Fibroblast of the aortic adventitia (primary cell): ENCODE measurements around the gene ZNF469. TPM values are rescaled to one million over a fixed set of nuclear protein-coding genes. Genes with fewer than 3 reads are reported as not detected.

Source experiments
- DNase-seq: peaks from one replicate; pipeline ENCODE4 v3.0.0-alpha.2; 2010; ENCODE audit warnings: low read depth
- H3K4me3 ChIP-seq: 2 replicates; pipeline ENCODE4 v1.5.1; 2011; ENCODE audit warnings: low read depth, mild to moderate bottlenecking, control low read depth, low read length, moderate library complexity
- total RNA-seq: library from RNA; depleted of rRNA; stranded (reverse); fragments of >200 nt; gene quantifications from 2 replicates; pipeline ENCODE4 v1.2.3, GENCODE V29; 2012; ENCODE audit warnings: low replicate concordance
- TF ChIP-seq, protein P1 (sequence below): IDR thresholded peaks from 2 replicates; pipeline ENCODE4 v1.5.1; 2011; ENCODE audit warnings: mild to moderate bottlenecking, low read length, control low read depth, inconsistent platforms; ENCODE audit not compliant: insufficient read depth

Gene ZNF469
- total RNA-seq, 1 donor, result 7.0 TPM

DNA sequence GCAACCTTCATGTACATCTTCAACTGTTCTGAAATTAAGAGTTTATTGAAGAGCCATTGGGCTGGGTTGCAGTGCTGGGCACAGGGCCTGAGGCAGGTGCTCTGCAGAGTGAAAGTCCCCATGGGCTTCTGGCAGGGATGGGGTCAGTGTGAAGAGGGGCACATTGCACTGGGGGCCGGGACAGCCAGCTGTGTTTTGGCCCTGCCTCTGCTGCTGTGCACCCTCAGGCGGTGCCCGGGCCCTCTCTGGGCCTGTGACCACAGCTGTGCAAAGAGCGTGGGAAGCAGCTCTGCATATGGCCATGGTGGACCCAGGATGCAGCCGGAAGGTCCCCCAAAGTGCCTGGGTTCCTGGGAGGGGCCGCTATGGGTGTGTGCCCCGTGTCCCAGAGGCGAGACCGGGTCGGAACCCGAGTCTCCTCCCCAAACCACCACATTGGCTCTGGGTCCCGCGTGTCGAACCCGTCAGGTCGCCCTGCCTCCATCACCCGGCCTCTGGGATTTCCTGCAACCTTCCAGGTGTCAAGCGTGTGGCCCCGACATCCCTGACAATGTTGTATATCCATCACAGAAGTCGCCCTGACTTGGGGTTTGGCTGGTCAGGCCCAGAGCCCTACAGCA, 38.2 kb upstream of the ZNF469 start:
- TF ChIP-seq, protein P1, sequence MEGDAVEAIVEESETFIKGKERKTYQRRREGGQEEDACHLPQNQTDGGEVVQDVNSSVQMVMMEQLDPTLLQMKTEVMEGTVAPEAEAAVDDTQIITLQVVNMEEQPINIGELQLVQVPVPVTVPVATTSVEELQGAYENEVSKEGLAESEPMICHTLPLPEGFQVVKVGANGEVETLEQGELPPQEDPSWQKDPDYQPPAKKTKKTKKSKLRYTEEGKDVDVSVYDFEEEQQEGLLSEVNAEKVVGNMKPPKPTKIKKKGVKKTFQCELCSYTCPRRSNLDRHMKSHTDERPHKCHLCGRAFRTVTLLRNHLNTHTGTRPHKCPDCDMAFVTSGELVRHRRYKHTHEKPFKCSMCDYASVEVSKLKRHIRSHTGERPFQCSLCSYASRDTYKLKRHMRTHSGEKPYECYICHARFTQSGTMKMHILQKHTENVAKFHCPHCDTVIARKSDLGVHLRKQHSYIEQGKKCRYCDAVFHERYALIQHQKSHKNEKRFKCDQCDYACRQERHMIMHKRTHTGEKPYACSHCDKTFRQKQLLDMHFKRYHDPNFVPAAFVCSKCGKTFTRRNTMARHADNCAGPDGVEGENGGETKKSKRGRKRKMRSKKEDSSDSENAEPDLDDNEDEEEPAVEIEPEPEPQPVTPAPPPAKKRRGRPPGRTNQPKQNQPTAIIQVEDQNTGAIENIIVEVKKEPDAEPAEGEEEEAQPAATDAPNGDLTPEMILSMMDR, result no peak
- no peak overlapping the region for H3K4me3 ChIP-seq
- no peak for DNase-seq

DNA sequence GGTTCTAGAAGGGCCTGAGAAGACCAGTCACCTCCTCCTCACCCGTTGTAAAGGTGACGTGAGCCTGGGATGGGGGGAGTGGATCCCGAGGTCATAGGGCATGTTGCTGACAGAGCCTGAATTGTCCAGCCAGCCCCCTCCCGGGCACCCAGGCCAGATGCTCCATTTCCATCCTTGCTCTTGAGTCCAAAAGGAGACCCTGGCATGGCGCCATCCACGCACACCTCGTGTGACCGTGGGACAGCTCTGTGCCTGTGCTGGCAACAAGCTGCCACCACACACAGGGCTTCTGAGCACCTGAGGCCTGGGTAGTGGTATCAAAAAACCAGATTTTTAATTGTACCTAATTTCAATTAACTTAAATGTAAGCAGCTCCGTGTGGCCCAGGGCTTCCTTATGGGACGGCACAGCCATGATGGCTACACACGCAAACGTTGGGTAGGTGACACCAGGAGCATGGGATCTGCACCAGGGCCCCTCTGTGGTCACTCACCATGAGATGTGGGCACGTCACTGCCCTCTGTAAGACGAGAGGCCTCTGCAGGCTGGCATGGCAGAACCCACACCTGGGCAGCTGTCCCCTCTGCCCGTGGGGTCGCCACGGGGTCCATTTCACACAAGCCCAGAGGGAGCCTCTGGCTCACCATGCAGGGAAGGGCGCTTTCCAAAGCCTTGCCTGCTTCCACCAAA, 37.6 kb upstream of the ZNF469 start:
- no peak overlapping the region for H3K4me3 ChIP-seq
- DNase-seq, result no peak
- TF ChIP-seq, protein P1, result no peak

DNA sequence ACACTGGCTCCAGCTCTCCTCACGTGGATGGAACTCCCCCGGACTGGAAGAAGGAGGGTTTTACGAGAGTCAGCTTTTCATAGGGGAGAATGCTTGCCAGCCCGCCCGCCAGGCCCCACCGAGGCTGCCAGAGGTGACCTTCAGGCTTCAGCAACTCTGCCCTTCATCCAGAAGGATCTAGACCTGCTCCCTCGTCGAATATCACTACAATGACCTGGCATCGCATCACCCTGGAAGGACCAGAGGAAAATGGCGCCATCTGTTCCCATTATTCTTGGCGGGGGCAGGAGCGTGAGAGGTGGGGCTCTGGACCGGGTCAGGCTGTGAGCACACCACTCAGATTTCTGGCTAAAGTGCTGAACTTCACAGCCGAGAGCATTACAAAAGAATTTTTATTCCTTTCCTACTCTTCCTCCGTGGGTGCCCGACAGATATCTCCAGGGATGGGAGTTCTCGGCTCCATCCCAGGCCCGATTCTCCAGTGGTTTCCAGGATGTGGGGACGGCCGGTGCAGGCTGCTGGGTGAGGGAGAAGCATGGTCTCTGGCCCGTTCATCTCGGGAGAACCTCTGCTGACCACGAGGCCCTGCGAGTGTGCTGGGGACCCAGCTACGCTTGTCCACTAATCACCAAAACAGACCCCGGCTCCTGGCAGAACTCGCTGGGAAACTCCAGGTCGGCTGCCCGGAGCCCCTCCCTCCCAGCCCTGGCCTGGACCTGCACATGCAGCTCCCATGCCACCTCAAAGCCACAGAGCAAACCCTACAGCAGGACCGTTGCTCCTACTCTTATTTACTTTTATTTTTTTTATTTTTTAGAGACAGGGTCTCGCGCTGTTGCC, 36.8 kb upstream of the ZNF469 start:
- DNase-seq, result no peak
- no peak overlapping the region for H3K4me3 ChIP-seq
- TF ChIP-seq, protein P1, result no peak

DNA sequence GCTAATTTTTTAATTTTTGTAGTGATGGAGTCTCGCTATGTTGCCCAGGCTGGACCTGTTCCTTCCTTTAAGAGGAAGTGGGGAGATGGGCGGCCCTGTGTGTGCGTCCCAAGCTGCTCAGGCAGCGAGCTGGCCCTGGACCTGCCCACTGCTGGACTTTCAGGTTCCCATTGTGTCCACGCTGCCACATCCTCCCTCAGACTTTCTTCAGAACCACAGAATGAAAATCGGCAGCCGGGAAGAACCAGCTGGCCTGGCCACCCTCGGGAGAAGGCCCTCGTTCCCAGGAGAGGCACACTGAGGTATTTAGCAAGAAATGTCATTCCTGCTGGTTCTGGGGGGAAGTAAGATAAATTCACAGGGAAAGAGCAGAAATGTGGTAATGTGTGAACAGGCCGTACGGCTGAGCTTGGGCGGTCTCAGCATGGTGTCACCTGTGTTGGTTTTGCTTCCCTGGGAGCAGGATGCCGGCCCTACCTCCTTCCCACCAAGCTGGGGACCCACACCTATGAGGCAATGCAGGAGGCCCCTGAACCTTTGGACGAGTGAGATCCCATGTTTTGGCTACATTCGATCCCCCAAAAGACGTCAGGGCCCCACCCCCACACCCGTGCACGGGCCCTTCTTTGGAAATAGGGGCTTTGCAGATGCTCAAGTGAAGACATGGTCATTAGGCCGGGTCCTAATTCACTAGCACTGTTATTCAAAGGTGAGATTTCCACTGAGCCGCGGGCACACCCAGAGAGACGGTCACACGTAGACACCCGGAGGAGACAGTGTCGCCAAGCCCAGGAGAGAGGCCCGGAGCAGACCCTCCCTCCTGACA, 35.9 kb upstream of the ZNF469 start:
- DNase-seq, result no peak

DNA sequence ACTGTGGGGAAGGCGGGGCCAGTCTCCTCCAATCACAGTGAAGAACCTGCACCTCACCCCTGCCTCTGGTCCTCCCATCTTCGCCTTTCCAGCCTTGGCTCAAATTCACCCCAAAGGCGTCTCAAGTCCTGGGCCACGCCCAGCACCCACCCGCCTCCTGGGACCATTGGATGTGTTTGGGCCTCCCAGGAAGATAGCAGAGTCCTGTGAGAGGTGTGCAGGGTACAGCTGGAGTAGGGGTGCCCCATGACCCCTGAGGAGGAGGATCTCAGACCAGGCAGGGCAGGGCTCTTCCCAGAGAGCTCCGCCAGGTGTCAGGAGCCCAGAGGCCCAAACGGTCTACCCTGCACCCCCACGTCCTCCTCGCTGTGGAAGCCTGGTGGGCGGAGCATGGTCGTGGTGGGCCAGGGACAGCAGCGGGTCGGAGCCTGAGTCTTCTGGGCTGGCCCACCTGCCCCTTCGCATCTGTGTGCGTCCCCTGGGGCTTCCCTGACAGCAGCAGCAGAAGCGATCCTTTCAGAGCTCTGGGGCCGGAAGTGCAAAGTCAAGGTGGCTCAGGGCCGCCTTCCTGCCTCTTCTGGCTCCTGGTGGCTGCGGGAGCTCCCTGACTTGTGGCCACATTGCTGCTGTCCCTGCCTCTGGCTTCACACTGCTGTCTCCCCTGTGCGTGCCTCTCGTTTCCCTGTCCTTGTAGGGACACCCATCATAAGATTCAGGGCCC, 34.9 kb upstream of the ZNF469 start:
- TF ChIP-seq, protein P1, result no peak
- DNase-seq, result no peak
- no peak overlapping the region for H3K4me3 ChIP-seq

More for the DNA sequence above, 35.9 kb upstream of the ZNF469 start:
- TF ChIP-seq, protein P1, result no peak
- H3K4me3 ChIP-seq, result no peak overlapping the region
